ENCODE measurements around the gene RERG. TPM values are rescaled to one million over a fixed set of nuclear protein-coding genes. Genes with fewer than 3 reads are reported as not detected.

The RERG gene
- total RNA-seq, 2 donors from 2014 or later: 0.42 to 1.4 TPM

- TF ChIP-seq CTCF (conservative IDR thresholded peaks at IDR 0.05): no peak
- H3K4me3 ChIP-seq (ENCODE audit: low read length): no peak overlapping the region
- H3K27me3 ChIP-seq (ENCODE audit: control insufficient read depth, insufficient read depth, low read length, poor library complexity, severe bottlenecking): no peaks in the 10 kb centered on the region
- Mint-ChIP-seq H3K27me3 (ENCODE audit: insufficient read depth) (no peaks in the 10 kb centered on the region), H3K9me3 (peaks cover 5% of the 10 kb centered on the region), H3K27ac (no peak overlapping the region), H3K36me3 (ENCODE audit: low read depth) (no peaks in the 10 kb centered on the region), H3K4me3 (no peak overlapping the region), H3K4me1 (peaks cover 26% of the 10 kb centered on the region)
- H3K36me3 ChIP-seq (ENCODE audit: control insufficient read depth, insufficient read depth, low read length): no peaks in the 10 kb centered on the region
- no peak overlapping the region for H3K9ac ChIP-seq (ENCODE audit: extremely low read depth, low read length, poor library complexity, severe bottlenecking)
- WGBS, 2 experiments (ENCODE audit: insufficient coverage in 1 of 2, insufficient read length in 1 of 2): 96% methylated on average over 4 to 5 of the region's 6 CpGs
- peaks cover 10% of the 10 kb centered on the region for H3K9me3 ChIP-seq (ENCODE audit: control insufficient read depth, low read length)
- no peak overlapping the region for H3K27ac ChIP-seq (ENCODE audit: low read depth, low read length)
- DNase-seq: no peak
- H3K4me1 ChIP-seq (ENCODE audit: control insufficient read depth, insufficient read depth, low read length): peaks cover 4% of the 10 kb centered on the region
Measured at GRCh38 chr12:15171012-15171655, 50.1 kb downstream of the RERG start.

- no peak for DNase-seq
- H3K9ac ChIP-seq (ENCODE audit: extremely low read depth, low read length, poor library complexity, severe bottlenecking): no peak overlapping the region
- H3K27ac Mint-ChIP-seq: no peak overlapping the region
- H3K4me1 Mint-ChIP-seq: peaks cover 27% of the 10 kb centered on the region
- peaks cover 14% of the 10 kb centered on the region for H3K4me1 ChIP-seq (ENCODE audit: control insufficient read depth, insufficient read depth, low read length)
- no peak for TF ChIP-seq CTCF (conservative IDR thresholded peaks at IDR 0.05)
- no peaks in the 10 kb centered on the region for H3K27me3 Mint-ChIP-seq (ENCODE audit: insufficient read depth)
- no peaks in the 10 kb centered on the region for H3K36me3 ChIP-seq (ENCODE audit: control insufficient read depth, insufficient read depth, low read length)
- no peak overlapping the region for H3K4me3 ChIP-seq (ENCODE audit: low read length)
- no peak overlapping the region for H3K27ac ChIP-seq (ENCODE audit: low read depth, low read length)
- peaks cover 9% of the 10 kb centered on the region for H3K9me3 ChIP-seq (ENCODE audit: control insufficient read depth, low read length)
- H3K9me3 Mint-ChIP-seq: peaks cover 4% of the 10 kb centered on the region
- no peaks in the 10 kb centered on the region for H3K36me3 Mint-ChIP-seq (ENCODE audit: low read depth)
- no peak overlapping the region for H3K4me3 Mint-ChIP-seq
- H3K27me3 ChIP-seq (ENCODE audit: control insufficient read depth, insufficient read depth, low read length, poor library complexity, severe bottlenecking): no peaks in the 10 kb centered on the region
- WGBS, 2 experiments (ENCODE audit: insufficient coverage in 1 of 2, insufficient read length in 1 of 2): 83 to 92% methylated on average over 4 to 5 of the region's 5 CpGs
Measured at GRCh38 chr12:15168026-15168678, 53.1 kb downstream of the RERG start.

GRCh38 chr12:15165012-15165659, 56.1 kb downstream of the RERG start:
- peaks cover 10% of the 10 kb centered on the region for H3K4me1 ChIP-seq (ENCODE audit: control insufficient read depth, insufficient read depth, low read length)
- H3K4me1 Mint-ChIP-seq: peaks cover 23% of the 10 kb centered on the region
- H3K4me3 ChIP-seq (ENCODE audit: low read length): no peak overlapping the region
- H3K27me3 Mint-ChIP-seq (ENCODE audit: insufficient read depth): no peaks in the 10 kb centered on the region
- H3K9ac ChIP-seq (ENCODE audit: extremely low read depth, low read length, poor library complexity, severe bottlenecking): no peak overlapping the region
- no peaks in the 10 kb centered on the region for H3K27me3 ChIP-seq (ENCODE audit: control insufficient read depth, insufficient read depth, low read length, poor library complexity, severe bottlenecking)
- no peaks in the 10 kb centered on the region for H3K9me3 Mint-ChIP-seq
- no peaks in the 10 kb centered on the region for H3K36me3 ChIP-seq (ENCODE audit: control insufficient read depth, insufficient read depth, low read length)
- H3K36me3 Mint-ChIP-seq (ENCODE audit: low read depth): no peaks in the 10 kb centered on the region
- no peak overlapping the region for H3K27ac ChIP-seq (ENCODE audit: low read depth, low read length)
- peak overlapping the region; percentile 49 for H3K27ac Mint-ChIP-seq
- no peaks in the 10 kb centered on the region for H3K9me3 ChIP-seq (ENCODE audit: control insufficient read depth, low read length)
- peak; percentile 76 for DNase-seq
- TF ChIP-seq CTCF (conservative IDR thresholded peaks at IDR 0.05): no peak
- WGBS, 2 experiments (ENCODE audit: insufficient coverage in 1 of 2, insufficient read length in 1 of 2): 42 to 45% methylated on average over 6 of the region's 6 CpGs
- H3K4me3 Mint-ChIP-seq: no peak overlapping the region
